PC-3 (cell line): ENCODE data around the gene PFN3. TPM values are rescaled to one million over a fixed set of nuclear protein-coding genes. Genes with fewer than 3 reads are reported as not detected.
"Not testable (repeated sequence)": the region's sequence is repeated elsewhere in the genome, so short reads cannot be mapped to it uniquely, and the experiment has no call there.

Source experiments
- ATAC-seq: fragments of 200-7000 bp; cut with Tn5 transposase; 2 replicates; pipeline ENCODE4 v1.9.1; 2020; ENCODE audit warnings: mild to moderate bottlenecking, moderate library complexity
- BruUV-seq: library from RNA; stranded (reverse); fragments of 400-500 nt; replicated peaks from 2 replicates; lab custom pipeline; 2021; lab: Mats Ljungman, UMichigan
- CTCF ChIA-PET: fragments of 300-600 bp; sonication (Branson Sonifier 250); formaldehyde crosslinking; loops from one replicate; lab custom pipeline; 2022; ENCODE audit warnings: antibody characterized with exemption; lab: Charles Lee
- POLR2A ChIA-PET: fragments of 300-600 bp; sonication (Branson Sonifier 250); formaldehyde crosslinking; loops from one replicate; lab custom pipeline; 2022; ENCODE audit warnings: antibody characterized with exemption; ENCODE audit not compliant: unreplicated experiment; lab: Charles Lee
- DNase-seq: peaks from one replicate; pipeline ENCODE4 v3.0.0-alpha.2; 2015
- H2AFZ ChIP-seq: fragments of 300-600 bp; sonication (generic); 2 replicates; pipeline ENCODE4 v1.6.0; 2016; ENCODE audit warnings: antibody characterized with exemption, low read length
- H3F3A ChIP-seq: fragments of 300-600 bp; sonication (generic); one replicate; pipeline ENCODE4 v1.6.0; 2017; ENCODE audit warnings: antibody characterized with exemption, low read length, control low read depth, mild to moderate bottlenecking; ENCODE audit not compliant: unreplicated experiment
- H3K27ac ChIP-seq: fragments of 300-600 bp; sonication (generic); 2 replicates; pipeline ENCODE4 v1.5.1; 2016; ENCODE audit warnings: mild to moderate bottlenecking, low read length
- H3K27me3 ChIP-seq: fragments of 300-600 bp; sonication (generic); 2 replicates; pipeline ENCODE4 v1.6.1; 2016; ENCODE audit warnings: low read length, mixed read lengths
- H3K36me3 ChIP-seq: fragments of 300-600 bp; sonication (generic); 2 replicates; pipeline ENCODE4 v1.6.1; 2016; ENCODE audit warnings: low read depth, mixed run types, low read length, mixed read lengths
- H3K4me1 ChIP-seq: fragments of 300-600 bp; sonication (generic); 2 replicates; pipeline ENCODE4 v1.5.1; 2016; ENCODE audit warnings: low read length; ENCODE audit not compliant: insufficient read depth
- H3K4me2 ChIP-seq: fragments of 300-600 bp; sonication (generic); 2 replicates; pipeline ENCODE4 v1.6.0; 2016; ENCODE audit warnings: low read length
- H3K4me3 ChIP-seq: fragments of 300-600 bp; sonication (generic); 2 replicates; pipeline ENCODE4 v1.5.1; 2016; ENCODE audit warnings: mild to moderate bottlenecking, low read length, mixed read lengths
- H3K79me2 ChIP-seq: fragments of 300-600 bp; sonication (generic); 2 replicates; pipeline ENCODE4 v1.6.1; 2017; ENCODE audit warnings: low read length, mixed read lengths
- H3K9ac ChIP-seq: fragments of 300-600 bp; sonication (generic); 2 replicates; pipeline ENCODE4 v1.6.0; 2016; ENCODE audit warnings: mild to moderate bottlenecking, low read length
- H3K9me2 ChIP-seq: fragments of 300-600 bp; sonication (generic); replicated peaks from 2 replicates; pipeline ENCODE4 v1.6.1; 2016; ENCODE audit warnings: mixed run types, low read length, mixed read lengths
- H3K9me3 ChIP-seq: fragments of 300-600 bp; sonication (generic); 2 replicates; pipeline ENCODE4 v1.6.1; 2016; ENCODE audit warnings: low read length, mixed read lengths
- H4K20me1 ChIP-seq: fragments of 300-600 bp; sonication (generic); 2 replicates; pipeline ENCODE4 v1.6.1; 2016; ENCODE audit warnings: low read length, mixed read lengths
- CTCF ChIP-seq: fragments of 300-600 bp; sonication (generic); conservative IDR thresholded peaks from 2 replicates; pipeline ENCODE4 v1.5.1; 2017; ENCODE audit warnings: antibody characterized with exemption, low read depth, mild to moderate bottlenecking, low read length
- EZH2 ChIP-seq: fragments of 300-600 bp; sonication (generic); IDR thresholded peaks from one replicate; pipeline ENCODE4 v1.6.1; 2017; ENCODE audit warnings: antibody characterized with exemption, mild to moderate bottlenecking, low read length; ENCODE audit not compliant: unreplicated experiment
- EZH2phosphoT487 ChIP-seq: fragments of 300-600 bp; sonication (generic); IDR thresholded peaks from 2 replicates; pipeline ENCODE4 v1.6.1; 2018; ENCODE audit warnings: mild to moderate bottlenecking, antibody characterized with exemption, low read length, borderline replicate concordance
- intact Hi-C: fragments of 100-400 bp; cut with micrococcal nuclease; formaldehyde crosslinking; loops from 2 replicates; pipeline ENCODE4 v1.9.0; 2023
- total RNA-seq: library from RNA; depleted of rRNA; stranded (reverse); fragments of >200 nt; gene quantifications from 2 replicates; pipeline ENCODE4 v1.2.3, GENCODE V29; 2014

The PFN3 gene
- total RNA-seq, 1 experiment from 2014 or later: not detected

GRCh38 chr5:177377851-177378776 is 22.3 kb downstream of the PFN3 start:
- DNase-seq: no peak
- no peak for ATAC-seq
- no peaks in the 10 kb centered on the region for H3K27me3 ChIP-seq
- no peak overlapping the region for H3K4me3 ChIP-seq
- no peak overlapping the region for H3K4me2 ChIP-seq
- H4K20me1 ChIP-seq: no peaks in the 10 kb centered on the region
- H3K27ac ChIP-seq: no peak overlapping the region
- H3K79me2 ChIP-seq: no peaks in the 10 kb centered on the region
- BruUV-seq: no TSS peak
- intact Hi-C loops: no loop called here
- no peak overlapping the region for H3K9ac ChIP-seq
- H2AFZ ChIP-seq: no peak overlapping the region
- no peaks in the 10 kb centered on the region for H3F3A ChIP-seq
- H3K36me3 ChIP-seq: no peaks in the 10 kb centered on the region
- no peaks in the 10 kb centered on the region for H3K9me3 ChIP-seq
- no peak for TF ChIP-seq CTCF
- TF ChIP-seq EZH2: no peak
- TF ChIP-seq EZH2phosphoT487: no peak
- no peaks in the 10 kb centered on the region for H3K9me2 ChIP-seq
- CTCF ChIA-PET: interaction anchor here (1.4 to 1.5 kb wide), 2 partner anchors 12 kb away, joined by 3 read pairs; no protein-coding TSS in a partner anchor
- H3K4me1 ChIP-seq: peaks cover 8% of the 10 kb centered on the region
- POLR2A ChIA-PET: interaction anchor here (0.6 to 1.3 kb wide), 3 partner anchors 11 to 48 kb away, joined by 3 to 12 read pairs (median 3); partner anchors contain the start of genes GRK6 and LMAN2

GRCh38 chr5:177376107-177376506 is 24.4 kb downstream of the PFN3 start:
- Histone ChIP-seq H3K4me1 (peaks cover 14% of the 10 kb centered on the region), H3F3A (no peaks in the 10 kb centered on the region), H2AFZ (no peak overlapping the region), H3K4me2 (no peak overlapping the region), H3K27ac (no peak overlapping the region), H3K9me3 (no peaks in the 10 kb centered on the region), H3K4me3 (no peak overlapping the region), H4K20me1 (no peaks in the 10 kb centered on the region), H3K36me3 (no peaks in the 10 kb centered on the region), H3K27me3 (no peaks in the 10 kb centered on the region), H3K9ac (no peak overlapping the region), H3K79me2 (no peaks in the 10 kb centered on the region), H3K9me2 (no peaks in the 10 kb centered on the region)
- DNase-seq (no peak), ATAC-seq (no peak)
- intact Hi-C loops: no loop called here
- TF ChIP-seq EZH2: no peak
- no peak for TF ChIP-seq CTCF
- TF ChIP-seq EZH2phosphoT487: no peak
- POLR2A ChIA-PET: no interaction called here
- CTCF ChIA-PET: no interaction called here
- BruUV-seq: no TSS peak

DNA sequence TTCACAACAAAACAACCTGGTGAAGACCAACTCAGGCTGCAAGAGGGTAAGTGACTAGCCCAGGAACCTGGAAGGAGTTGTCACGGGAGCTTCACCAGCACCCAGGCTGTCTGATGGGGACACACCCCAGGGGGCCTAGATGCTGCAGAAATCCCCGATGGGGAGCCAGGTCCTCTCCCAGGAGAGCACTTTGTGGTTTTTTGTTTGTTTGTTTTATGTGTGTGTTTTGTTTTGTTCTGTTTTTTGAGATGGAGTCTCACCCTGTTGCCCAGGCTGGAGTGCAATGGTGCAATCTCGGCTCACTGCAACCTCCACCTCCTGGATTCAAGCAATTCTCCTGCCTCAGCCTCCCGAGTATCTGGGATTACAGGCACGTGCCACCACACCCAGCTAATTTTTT is 24.9 kb downstream of the PFN3 start:
- H3K27ac ChIP-seq, POLR2A ChIA-PET, H3K4me3 ChIP-seq, H3K9me3 ChIP-seq, H3K9ac ChIP-seq, H2AFZ ChIP-seq, H3K36me3 ChIP-seq, CTCF ChIA-PET, H3K79me2 ChIP-seq, H3K4me2 ChIP-seq, DNase-seq, intact Hi-C loops, H3K27me3 ChIP-seq, H3K9me2 ChIP-seq, H3F3A ChIP-seq, ATAC-seq, BruUV-seq, H4K20me1 ChIP-seq: not testable (repeated sequence)
- peaks cover 14% of the 10 kb centered on the region for H3K4me1 ChIP-seq
